Measurements from ENCODE around the gene TRIM15. TPM values are rescaled to one million over a fixed set of nuclear protein-coding genes. Genes with fewer than 3 reads are reported as not detected.

The TRIM15 gene
- total and polyA plus RNA-seq, 2 of the 4 experiments (the other 2 are of a cell fraction), result not detected

DNA sequence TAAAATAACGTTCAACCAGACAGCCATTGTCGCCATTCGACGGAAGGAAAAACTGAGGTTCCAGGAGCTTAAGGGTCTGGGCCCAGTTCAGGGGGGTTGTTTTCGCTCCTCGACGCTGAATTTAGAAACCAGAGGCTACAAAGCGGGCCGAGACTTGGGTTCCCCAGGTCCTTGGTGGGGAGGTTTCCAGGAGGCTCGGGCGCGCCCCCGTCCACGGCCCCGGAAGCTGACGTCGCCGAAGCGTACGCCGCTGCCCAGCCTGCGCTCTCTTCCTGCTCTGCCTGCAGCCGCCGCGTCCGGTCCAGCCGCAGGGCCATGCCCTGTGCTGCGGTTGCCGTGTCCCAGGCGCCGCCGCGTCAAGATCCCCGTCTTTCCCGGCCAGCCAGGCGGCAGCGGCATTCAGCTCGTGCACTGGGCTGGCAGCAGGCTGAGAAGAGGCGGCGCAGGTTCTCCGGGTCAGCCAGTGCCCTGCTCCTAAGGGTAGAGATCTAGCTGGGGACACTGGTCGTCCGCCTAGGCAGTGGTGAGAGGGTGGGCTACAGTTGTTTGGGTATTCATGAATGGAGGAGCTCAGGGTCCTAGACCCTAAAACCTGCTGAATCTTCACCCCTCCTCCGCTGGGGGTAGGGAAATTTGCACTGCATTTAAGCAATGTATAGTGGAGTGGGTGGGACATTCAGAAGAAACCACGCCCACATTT is 50.8 kb downstream of the TRIM15 start:
- peak overlapping the region; percentile 93 for H3K4me3 ChIP-seq (ENCODE audit: insufficient read depth, low read depth, low read length)
- H4K20me1 ChIP-seq (ENCODE audit: insufficient read depth, low read length), result 0 out of 2 replicates have a peak, but pooled peaks cover 11% of the 10 kb centered on the region
- POLR2A ChIA-PET (ENCODE audit: unreplicated experiment), result no interaction called here
- H3K23ac ChIP-seq (ENCODE audit: low read depth, low read length), result peak overlapping the region; percentile 72
- H4K5ac ChIP-seq (ENCODE audit: low read depth, low read length), result peak overlapping the region; percentile 85
- H3K9me1 ChIP-seq (ENCODE audit: insufficient read depth, low read length), result peaks cover 5% of the 10 kb centered on the region
- H3K27me3 ChIP-seq (ENCODE audit: control insufficient read depth, insufficient read depth, low read length), result no peaks in the 10 kb centered on the region
- H2AFZ ChIP-seq (replicated peaks; ENCODE audit: low read length, poor library complexity), result peak overlapping the region; percentile 99
- intact Hi-C loops (cut with micrococcal nuclease) (no loop called here), dilution Hi-C loops (cut with HindIII; ENCODE audit: low sequenced_read_pairs, unreplicated experiment) (no loop called here), in situ Hi-C loops (cut with MboI; ENCODE audit: low sequenced_read_pairs) (no loop called here)
- H2BK5ac ChIP-seq (ENCODE audit: low read depth, low read length, poor library complexity, severe bottlenecking), result peak overlapping the region; percentile 78
- peak overlapping the region; percentile 83 for H3K27ac ChIP-seq (ENCODE audit: insufficient read depth, low read length)
- peak overlapping the region; percentile 68; the same call in 1 of the 3 replicates for H2BK15ac ChIP-seq (ENCODE audit: low read depth, low read length)
- H3K9ac ChIP-seq (ENCODE audit: low read depth, low read length), result peak overlapping the region; percentile 92
- ATAC-seq (ENCODE audit: low read depth) (peak; percentile 77), DNase-seq (peak; percentile 73)
- peaks cover 2% of the 10 kb centered on the region; the same call in 1 of the 2 replicates for H3K4me1 ChIP-seq (ENCODE audit: control insufficient read depth, insufficient read depth, low read length)
- peak overlapping the region; percentile 53 for H2BK120ac ChIP-seq (ENCODE audit: low read depth, low read length)
- no peaks in the 10 kb centered on the region for H3K36me3 ChIP-seq (ENCODE audit: control insufficient read depth, insufficient read depth, low read length)
- peak overlapping the region; percentile 91 for H3K4me2 ChIP-seq (ENCODE audit: low read depth, low read length)
- H2BK20ac ChIP-seq (ENCODE audit: low read depth, low read length), result no peak overlapping the region; the same call in 1 of the 2 replicates
- H4K8ac ChIP-seq (ENCODE audit: low read depth in 2 of 2, low read length in 2 of 2), result peak overlapping the region; percentile 95 to 99
- TF ChIP-seq MAZ (IDR thresholded peaks at IDR 0.05; ENCODE audit: borderline replicate concordance, low read depth, low read length) (peak; percentile 23; the same call in 1 of the 2 replicates), MXI1 (IDR thresholded peaks at IDR 0.05; ENCODE audit: borderline replicate concordance, low read depth, low read length) (0 out of 2 replicates have a peak, but pooled peaks have one; percentile 29), BHLHE40 (IDR thresholded peaks at IDR 0.05; ENCODE audit: low read depth, low read length) (peak; percentile 63), RCOR1 (IDR thresholded peaks at IDR 0.05; ENCODE audit: insufficient replicate concordance, low read length) (no peak)
- H3K9me3 ChIP-seq (ENCODE audit: control insufficient read depth, insufficient read depth, low read length), result no peaks in the 10 kb centered on the region
- WGBS, 2 experiments (ENCODE audit: extremely low coverage in 2 of 2, insufficient read length in 1 of 2), result 0% methylated on average over 10 of the region's 45 CpGs; no CpG with 5 or more reads in 1 of the 2 experiments
- H3K4ac ChIP-seq (ENCODE audit: low read depth, low read length), result peak overlapping the region; percentile 71
- peak overlapping the region; percentile 92 for H3K56ac ChIP-seq (ENCODE audit: extremely low read depth, insufficient read depth, low read length)
- CTCF ChIA-PET, result interaction anchor here (1.1 kb wide), 1 partner anchor 25 kb away, joined by 3 read pairs; no protein-coding TSS in a partner anchor
- peak overlapping the region; percentile 92 for H3K14ac ChIP-seq (replicated peaks; ENCODE audit: low read depth, low read length)
- H3K18ac ChIP-seq (ENCODE audit: low read depth, low read length), result peak overlapping the region; percentile 63
- peak overlapping the region; percentile 88 for H4K91ac ChIP-seq (ENCODE audit: insufficient read depth, low read depth, low read length)
- peaks cover 23 to 36% of the 10 kb centered on the region in 2 experiments for H3K79me1 ChIP-seq (ENCODE audit: low read depth in 1 of 2, low read length in 2 of 2)
- no TSS peak for BruUV-seq (replicated peaks)
- peak overlapping the region; percentile 76 for H2AK9ac ChIP-seq (replicated peaks; ENCODE audit: low read depth, low read length, poor library complexity)
- H2AK5ac ChIP-seq (ENCODE audit: low read depth, low read length), result peak overlapping the region; percentile 56
